Right atrium auricular region (tissue), 2 donors: ENCODE results near the gene CYSTM1. TPM values are rescaled to one million over a fixed set of nuclear protein-coding genes. Genes with fewer than 3 reads are reported as not detected.

ENCODE experiments used
- DNase-seq: peaks from one replicate; pipeline ENCODE4 v3.0.0-alpha.2; 2019; ENCODE audit warnings: low spot score
- H3K27ac ChIP-seq, 2 donors: fragments of 200-600 bp; sonication (generic); 1 replicate in 1 of 2; 2 replicates in 1 of 2; pipeline ENCODE4 v1.5.1; 2016 to 2019
- H3K27me3 ChIP-seq, 2 donors: fragments of 200-600 bp; sonication (generic); one replicate each; pipeline versions ENCODE4 v1.5.1 to v1.6.0; 2017 to 2019
- H3K36me3 ChIP-seq: fragments of 200-600 bp; sonication (generic); one replicate; pipeline ENCODE4 v1.5.1; 2016
- H3K4me1 ChIP-seq, 2 donors: fragments of 200-600 bp; sonication (generic); one replicate each; pipeline versions ENCODE4 v1.5.1 to v1.6.0; 2017 to 2019
- H3K4me3 ChIP-seq, 2 donors: fragments of 200-600 bp; sonication (generic); 1 replicate in 1 of 2; 2 replicates in 1 of 2; pipeline ENCODE4 v1.5.1; 2017 to 2019; ENCODE audit warnings: mild to moderate bottlenecking in 1 of 2, moderate library complexity in 1 of 2
- H3K9me3 ChIP-seq, 2 donors: fragments of 200-600 bp; sonication (generic); one replicate each; pipeline ENCODE4 v1.5.1; 2019
- total RNA-seq, 2 donors: library from RNA; depleted of rRNA; stranded (reverse); fragments of >200 nt; gene quantifications; one replicate each; pipeline ENCODE4 v1.1.0, GENCODE V29; 2016
- TF ChIP-seq, protein P1 (sequence below), 2 donors: fragments of 200-600 bp; sonication (generic); IDR thresholded peaks; one replicate each; pipeline ENCODE4 v1.5.1; 2019; ENCODE audit warnings: antibody characterized with exemption in 2 of 2

CYSTM1 gene
- total RNA-seq, 2 donors from 2014 or later: 89.8 to 143 TPM

- Histone ChIP-seq H3K9me3 (no peaks in the 10 kb centered on the region), H3K4me3 (no peak overlapping the region), H3K36me3 (no peaks in the 10 kb centered on the region), H3K4me1 (peaks cover 0 to 91% of the 10 kb centered on the region in 2 donors), H3K27ac (peak overlapping the region; percentile 83 to 88), H3K27me3 (no peaks in the 10 kb centered on the region)
- TF ChIP-seq, protein P1, sequence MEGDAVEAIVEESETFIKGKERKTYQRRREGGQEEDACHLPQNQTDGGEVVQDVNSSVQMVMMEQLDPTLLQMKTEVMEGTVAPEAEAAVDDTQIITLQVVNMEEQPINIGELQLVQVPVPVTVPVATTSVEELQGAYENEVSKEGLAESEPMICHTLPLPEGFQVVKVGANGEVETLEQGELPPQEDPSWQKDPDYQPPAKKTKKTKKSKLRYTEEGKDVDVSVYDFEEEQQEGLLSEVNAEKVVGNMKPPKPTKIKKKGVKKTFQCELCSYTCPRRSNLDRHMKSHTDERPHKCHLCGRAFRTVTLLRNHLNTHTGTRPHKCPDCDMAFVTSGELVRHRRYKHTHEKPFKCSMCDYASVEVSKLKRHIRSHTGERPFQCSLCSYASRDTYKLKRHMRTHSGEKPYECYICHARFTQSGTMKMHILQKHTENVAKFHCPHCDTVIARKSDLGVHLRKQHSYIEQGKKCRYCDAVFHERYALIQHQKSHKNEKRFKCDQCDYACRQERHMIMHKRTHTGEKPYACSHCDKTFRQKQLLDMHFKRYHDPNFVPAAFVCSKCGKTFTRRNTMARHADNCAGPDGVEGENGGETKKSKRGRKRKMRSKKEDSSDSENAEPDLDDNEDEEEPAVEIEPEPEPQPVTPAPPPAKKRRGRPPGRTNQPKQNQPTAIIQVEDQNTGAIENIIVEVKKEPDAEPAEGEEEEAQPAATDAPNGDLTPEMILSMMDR (IDR thresholded peaks at IDR 0.05): no peak
- DNase-seq: no peak
Observed at GRCh38 chr5:140220698-140221064, 45.7 kb downstream of the CYSTM1 start.

DNA sequence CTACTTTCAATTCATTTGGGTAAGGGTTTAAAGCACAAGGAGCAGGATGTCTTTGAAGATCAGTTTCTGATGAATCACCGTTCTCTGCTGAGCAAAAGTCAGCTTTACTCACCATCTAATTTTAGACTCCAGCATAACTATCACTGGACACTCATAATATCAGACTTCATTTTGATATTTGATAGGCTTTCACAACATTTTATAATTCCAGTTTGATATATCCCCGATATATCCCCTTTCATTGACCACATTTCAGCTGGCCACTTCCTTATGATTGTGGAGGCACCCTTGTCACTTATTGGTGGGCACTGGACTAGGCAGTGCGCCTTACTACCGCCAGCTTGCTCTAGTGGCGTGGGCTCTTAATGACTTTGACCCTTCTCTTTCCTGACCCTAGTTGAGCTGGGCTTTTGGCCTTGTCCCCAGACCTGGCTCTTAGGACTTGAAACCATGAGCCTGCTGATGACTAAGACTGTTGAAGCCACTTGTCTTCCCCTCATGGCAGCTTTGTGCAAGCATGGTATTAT is 46.8 kb downstream of the CYSTM1 start:
- DNase-seq: no peak
- Histone ChIP-seq H3K27ac (peak overlapping the region; percentile 83 to 88), H3K4me3 (no peak overlapping the region), H3K9me3 (no peaks in the 10 kb centered on the region), H3K4me1 (peaks cover 0 to 86% of the 10 kb centered on the region in 2 donors), H3K27me3 (no peaks in the 10 kb centered on the region), H3K36me3 (no peaks in the 10 kb centered on the region)
- TF ChIP-seq, protein P1 (IDR thresholded peaks at IDR 0.05): no peak

GRCh38 chr5:140222416-140222815 is 47.4 kb downstream of the CYSTM1 start:
- Histone ChIP-seq H3K27ac (peak overlapping the region; percentile 83 to 88), H3K36me3 (no peaks in the 10 kb centered on the region), H3K4me3 (no peak overlapping the region), H3K9me3 (no peaks in the 10 kb centered on the region), H3K4me1 (peaks cover 0 to 86% of the 10 kb centered on the region in 2 donors), H3K27me3 (no peaks in the 10 kb centered on the region)
- TF ChIP-seq, protein P1 (IDR thresholded peaks at IDR 0.05): no peak
- no peak for DNase-seq

DNA sequence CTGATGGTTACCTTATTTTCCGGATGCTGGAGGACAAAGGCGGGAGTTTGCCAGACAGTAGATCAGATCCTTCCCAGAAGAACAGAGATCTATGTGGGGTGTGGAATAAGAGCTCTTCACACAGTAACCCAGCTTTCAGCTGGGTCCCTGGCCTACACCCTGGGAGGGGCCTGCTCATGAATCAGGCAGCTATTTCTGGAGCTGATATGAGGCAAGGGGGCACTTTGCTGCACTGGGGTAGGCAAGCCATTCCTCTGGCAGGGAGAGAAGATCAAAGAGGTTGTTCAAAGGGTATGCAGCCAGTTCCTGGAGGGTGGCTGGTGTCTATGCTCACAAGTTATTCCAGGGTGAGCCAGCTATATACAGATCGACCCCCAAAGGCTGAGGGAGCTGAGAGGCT is 48.6 kb downstream of the CYSTM1 start:
- H3K4me3 ChIP-seq: no peak overlapping the region
- H3K4me1 ChIP-seq: peaks cover 0 to 86% of the 10 kb centered on the region in 2 donors
- DNase-seq: no peak
- H3K36me3 ChIP-seq: no peaks in the 10 kb centered on the region
- TF ChIP-seq, protein P1 (IDR thresholded peaks at IDR 0.05): no peak
- no peaks in the 10 kb centered on the region for H3K9me3 ChIP-seq
- peak overlapping the region; percentile 83 to 88 for H3K27ac ChIP-seq
- H3K27me3 ChIP-seq: no peaks in the 10 kb centered on the region

DNA sequence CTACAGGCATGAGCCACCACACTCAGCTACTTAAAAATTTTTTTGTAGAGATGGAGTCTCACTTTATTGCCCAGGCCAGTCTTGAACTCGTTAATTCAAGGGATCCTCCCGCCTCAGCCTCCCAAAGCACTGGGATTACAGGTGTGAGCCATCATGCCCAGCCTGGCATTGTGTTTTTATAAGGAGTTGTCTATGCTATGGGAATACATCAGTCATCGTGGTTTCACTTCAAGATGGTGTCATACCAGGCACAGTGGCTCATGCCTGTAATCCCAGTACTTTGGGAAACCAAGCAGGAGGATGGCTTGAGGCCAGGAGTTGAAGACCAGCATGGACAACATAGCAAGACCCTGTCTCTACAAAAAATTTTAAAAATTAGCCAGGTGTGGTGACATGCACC is 49.7 kb downstream of the CYSTM1 start:
- H3K27ac ChIP-seq: peak overlapping the region in 1 of 2 donors; percentile 88
- DNase-seq: no peak

More for the DNA sequence above, 49.7 kb downstream of the CYSTM1 start:
- H3K9me3 ChIP-seq: no peaks in the 10 kb centered on the region
- H3K36me3 ChIP-seq: no peaks in the 10 kb centered on the region
- H3K4me3 ChIP-seq: no peak overlapping the region
- TF ChIP-seq, protein P1 (IDR thresholded peaks at IDR 0.05): no peak
- peaks cover 0 to 80% of the 10 kb centered on the region in 2 donors for H3K4me1 ChIP-seq
- no peaks in the 10 kb centered on the region for H3K27me3 ChIP-seq
